GM12801 (cell line): Measurements from ENCODE around the gene ZSCAN4.

Experiments used
- CTCF ChIP-seq: IDR thresholded peaks from one replicate; pipeline ENCODE4 v1.5.1; 2011; ENCODE audit warnings: control low read depth; ENCODE audit not compliant: insufficient read length; ENCODE audit errors: extremely low read depth

The ZSCAN4 gene

GRCh38 chr19:57668635-57669034 is at the start of gene ZSCAN4:
Gene ZSCAN4 (plus strand): TSS chr19:57668935. CDS start chr19:57676146, 7,211 bp downstream.
- no peak for TF ChIP-seq CTCF

GRCh38 chr19:57620673-57621348 is 47.9 kb upstream of the ZSCAN4 start:
- TF ChIP-seq CTCF = no peak

- no peak for TF ChIP-seq CTCF
These were observed 45.6 kb upstream of the ZSCAN4 start for GRCh38 chr19:57623091-57623490.

- no peak for TF ChIP-seq CTCF
These were observed 35.5 kb upstream of the ZSCAN4 start, which contains the start of gene ZNF211 for GRCh38 chr19:57632987-57633831. Gene ZNF211 (plus strand): TSS chr19:57633168. CDS start chr19:57633347, 179 bp downstream.

- no peak for TF ChIP-seq CTCF
These were observed 35.0 kb upstream of the ZSCAN4 start for GRCh38 chr19:57633832-57634131.

- TF ChIP-seq CTCF = no peak
These were observed 31.4 kb upstream of the ZSCAN4 start for GRCh38 chr19:57637379-57637778.

GRCh38 chr19:57641715-57642234 is 27.0 kb upstream of the ZSCAN4 start:
- TF ChIP-seq CTCF = no peak
